SU-DHL-6 (cell line): ENCODE results near the gene KLF1.

Experiments
- CTCF ChIP-seq: fragments of 200-600 bp; sonication (generic); IDR thresholded peaks from one replicate; pipeline ENCODE4 v1.5.1; 2017; ENCODE audit warnings: antibody characterized with exemption, mild to moderate bottlenecking, low read length, moderate library complexity; ENCODE audit not compliant: insufficient read depth, poor library complexity, severe bottlenecking
- EZH2phosphoT487 ChIP-seq: fragments of 200-600 bp; sonication (generic), shearing (Covaris generic); conservative IDR thresholded peaks from 2 replicates; pipeline ENCODE4 v1.6.1; 2018; ENCODE audit warnings: mild to moderate bottlenecking, antibody characterized with exemption, low read length, moderate library complexity, mixed read lengths

GRCh38 chr19:12847159-12848139 is 39.6 kb downstream of the KLF1 start:
- TF ChIP-seq CTCF (peak; percentile 80), EZH2phosphoT487 (no peak)
